Activated T-helper 1 cell treated with anti-CD3 and anti-CD28 coated beads, Interleukin-12 subunit alpha, Interleukin-12 subunit beta, Interleukin-2, Interleukin-4 antibody, amounts not matched to agents 30 ng/mL and 10 ng/mL and 1 ng/mL, durations not matched to agents 14 hours and 24 hours and 36 hours (primary cell): ENCODE data around the gene BMP10. TPM values are rescaled to one million over a fixed set of nuclear protein-coding genes. Genes with fewer than 3 reads are reported as not detected.

Experiments
- DNase-seq: peaks from one replicate; pipeline ENCODE4 v3.0.0; 2021; ENCODE audit warnings: low spot score
- H3K27ac Mint-ChIP-seq: one replicate; pipeline ENCODE4 v1.8.0; 2021; ENCODE audit warnings: mild to moderate bottlenecking, mixed read lengths
- H3K27me3 Mint-ChIP-seq: one replicate; pipeline ENCODE4 v1.8.0; 2022; ENCODE audit warnings: mild to moderate bottlenecking, moderate library complexity, mixed read lengths; ENCODE audit not compliant: insufficient read depth
- H3K36me3 Mint-ChIP-seq: one replicate; pipeline ENCODE4 v1.8.0; 2021; ENCODE audit warnings: low read depth, mixed read lengths
- H3K4me1 Mint-ChIP-seq: one replicate; pipeline ENCODE4 v1.8.0; 2021; ENCODE audit warnings: low read depth, mixed read lengths
- H3K4me3 Mint-ChIP-seq: one replicate; pipeline ENCODE4 v1.8.0; 2021; ENCODE audit warnings: mild to moderate bottlenecking, moderate library complexity, mixed read lengths
- H3K9me3 Mint-ChIP-seq: one replicate; pipeline ENCODE4 v1.8.0; 2021; ENCODE audit warnings: mixed read lengths
- intact Hi-C: fragments of 100-400 bp; cut with micrococcal nuclease; formaldehyde crosslinking; loops from one replicate; pipeline ENCODE4 v1.15.1; 2024
- total RNA-seq: library from RNA; stranded (reverse); gene quantifications from 2 replicates; pipeline ENCODE4 v1.2.3, GENCODE V29; 2022

Gene BMP10
- total RNA-seq, 1 donor from 2014 or later, result not detected

GRCh38 chr2:68860111-68860510 is 11.1 kb downstream of the BMP10 start:
- Mint-ChIP-seq H3K4me3 (no peak overlapping the region), H3K27me3 (peaks cover 6% of the 10 kb centered on the region), H3K4me1 (peaks cover 33% of the 10 kb centered on the region), H3K36me3 (no peaks in the 10 kb centered on the region), H3K27ac (no peak overlapping the region), H3K9me3 (no peaks in the 10 kb centered on the region)
- intact Hi-C loops, result no loop called here
- DNase-seq, result no peak

GRCh38 chr2:68857855-68858456 is 13.2 kb downstream of the BMP10 start:
- intact Hi-C loops, result no loop called here
- H3K9me3 Mint-ChIP-seq, result no peaks in the 10 kb centered on the region
- no peaks in the 10 kb centered on the region for H3K36me3 Mint-ChIP-seq
- H3K4me1 Mint-ChIP-seq, result peaks cover 33% of the 10 kb centered on the region
- no peak overlapping the region for H3K4me3 Mint-ChIP-seq
- peak overlapping the region; percentile 13 for H3K27ac Mint-ChIP-seq
- no peak for DNase-seq
- H3K27me3 Mint-ChIP-seq, result no peaks in the 10 kb centered on the region

- DNase-seq, result no peak
- Mint-ChIP-seq H3K4me3 (no peak overlapping the region), H3K36me3 (no peaks in the 10 kb centered on the region), H3K9me3 (no peaks in the 10 kb centered on the region), H3K27ac (peak overlapping the region; percentile 13), H3K27me3 (no peaks in the 10 kb centered on the region), H3K4me1 (peaks cover 33% of the 10 kb centered on the region)
- intact Hi-C loops, result no loop called here
Measured at GRCh38 chr2:68857202-68857845, 13.9 kb downstream of the BMP10 start.

- Mint-ChIP-seq H3K27ac (no peak overlapping the region), H3K9me3 (no peaks in the 10 kb centered on the region), H3K4me1 (peaks cover 23% of the 10 kb centered on the region), H3K36me3 (no peaks in the 10 kb centered on the region), H3K27me3 (peaks cover 7% of the 10 kb centered on the region), H3K4me3 (no peak overlapping the region)
- no peak for DNase-seq
- intact Hi-C loops, result no loop called here
Measured at GRCh38 chr2:68855550-68855949, 15.6 kb downstream of the BMP10 start.

GRCh38 chr2:68854476-68854875 is 16.7 kb downstream of the BMP10 start:
- no peak for DNase-seq
- Mint-ChIP-seq H3K4me1 (peaks cover 22% of the 10 kb centered on the region), H3K9me3 (no peaks in the 10 kb centered on the region)

GRCh38 chr2:68853915-68854314 is 17.3 kb downstream of the BMP10 start:
- DNase-seq, result no peak
- intact Hi-C loops, result no loop called here
- Mint-ChIP-seq H3K27ac (no peak overlapping the region), H3K36me3 (no peaks in the 10 kb centered on the region), H3K4me1 (peaks cover 16% of the 10 kb centered on the region), H3K4me3 (no peak overlapping the region), H3K9me3 (no peaks in the 10 kb centered on the region), H3K27me3 (peaks cover 13% of the 10 kb centered on the region)

More at GRCh38 chr2:68854476-68854875, 16.7 kb downstream of the BMP10 start:
- Mint-ChIP-seq H3K27me3 (peaks cover 8% of the 10 kb centered on the region), H3K27ac (no peak overlapping the region), H3K36me3 (no peaks in the 10 kb centered on the region), H3K4me3 (no peak overlapping the region)
- intact Hi-C loops, result no loop called here

- intact Hi-C loops, result no loop called here
- no peak for DNase-seq
- Mint-ChIP-seq H3K36me3 (no peaks in the 10 kb centered on the region), H3K27ac (no peak overlapping the region), H3K4me1 (peaks cover 7% of the 10 kb centered on the region), H3K9me3 (no peaks in the 10 kb centered on the region), H3K27me3 (peaks cover 13% of the 10 kb centered on the region), H3K4me3 (no peak overlapping the region)
Measured at GRCh38 chr2:68853035-68853434, 18.2 kb downstream of the BMP10 start.

- H3K27ac Mint-ChIP-seq, result no peak overlapping the region
- H3K4me1 Mint-ChIP-seq, result no peaks in the 10 kb centered on the region
- no peaks in the 10 kb centered on the region for H3K9me3 Mint-ChIP-seq
- peaks cover 22% of the 10 kb centered on the region for H3K27me3 Mint-ChIP-seq
- H3K36me3 Mint-ChIP-seq, result peaks cover 2% of the 10 kb centered on the region
- no peak overlapping the region for H3K4me3 Mint-ChIP-seq
- no peak for DNase-seq
- intact Hi-C loops, result no loop called here
Measured at GRCh38 chr2:68850524-68850923, 20.7 kb downstream of the BMP10 start.

GRCh38 chr2:68849579-68850030 is 21.6 kb downstream of the BMP10 start:
- H3K4me3 Mint-ChIP-seq, result no peak overlapping the region
- no peak overlapping the region for H3K27ac Mint-ChIP-seq
- peaks cover 25% of the 10 kb centered on the region for H3K27me3 Mint-ChIP-seq
- DNase-seq, result no peak
- no peaks in the 10 kb centered on the region for H3K4me1 Mint-ChIP-seq
- H3K9me3 Mint-ChIP-seq, result no peaks in the 10 kb centered on the region
- intact Hi-C loops, result no loop called here
- peaks cover 4% of the 10 kb centered on the region for H3K36me3 Mint-ChIP-seq

GRCh38 chr2:68847751-68848150 is 23.4 kb downstream of the BMP10 start:
- no peak overlapping the region for H3K27ac Mint-ChIP-seq
- DNase-seq, result no peak
- peaks cover 32% of the 10 kb centered on the region for H3K27me3 Mint-ChIP-seq
- no peaks in the 10 kb centered on the region for H3K9me3 Mint-ChIP-seq
- no peaks in the 10 kb centered on the region for H3K4me1 Mint-ChIP-seq
- intact Hi-C loops, result no loop called here
- no peak overlapping the region for H3K4me3 Mint-ChIP-seq
- H3K36me3 Mint-ChIP-seq, result peaks cover 4% of the 10 kb centered on the region

- DNase-seq, result no peak
- intact Hi-C loops, result no loop called here
- Mint-ChIP-seq H3K36me3 (peaks cover 4% of the 10 kb centered on the region), H3K27me3 (peaks cover 34% of the 10 kb centered on the region), H3K4me1 (no peaks in the 10 kb centered on the region), H3K27ac (no peak overlapping the region), H3K4me3 (no peak overlapping the region), H3K9me3 (no peaks in the 10 kb centered on the region)
Measured at GRCh38 chr2:68846091-68846490, 25.1 kb downstream of the BMP10 start.

- intact Hi-C loops, result no loop called here
- no peak overlapping the region for H3K27ac Mint-ChIP-seq
- no peak for DNase-seq
- no peak overlapping the region for H3K4me3 Mint-ChIP-seq
- H3K36me3 Mint-ChIP-seq, result peaks cover 4% of the 10 kb centered on the region
- H3K4me1 Mint-ChIP-seq, result no peaks in the 10 kb centered on the region
- no peaks in the 10 kb centered on the region for H3K9me3 Mint-ChIP-seq
- H3K27me3 Mint-ChIP-seq, result peaks cover 27% of the 10 kb centered on the region
Measured at GRCh38 chr2:68845043-68845442, 26.2 kb downstream of the BMP10 start.

- DNase-seq, result no peak
- Mint-ChIP-seq H3K27me3 (peaks cover 11% of the 10 kb centered on the region), H3K4me1 (peaks cover 25% of the 10 kb centered on the region), H3K27ac (no peak overlapping the region), H3K4me3 (no peak overlapping the region), H3K36me3 (no peaks in the 10 kb centered on the region), H3K9me3 (no peaks in the 10 kb centered on the region)
- intact Hi-C loops, result loop anchor here (5.0 kb wide), 1 partner anchor 452 kb away; no protein-coding TSS in a partner anchor
Measured at GRCh38 chr2:68839260-68839833, 31.9 kb downstream of the BMP10 start.
